Diencephalon (tissue), 1 donor: ENCODE measurements around the gene TBC1D10A. TPM values are rescaled to one million over a fixed set of nuclear protein-coding genes. Genes with fewer than 3 reads are reported as not detected.

Experiments used
- total RNA-seq: library from RNA; depleted of rRNA; stranded (reverse); fragments of >200 nt; gene quantifications from one replicate; pipeline ENCODE4 v1.2.3, GENCODE V29; 2014

The TBC1D10A gene
- total RNA-seq = 11.1 TPM

GRCh38 chr22:30326706-30327362 lies at the start of gene TBC1D10A:
TBC1D10A (minus strand) TSS chr22:30326941; CDS start chr22:30326881, 60 bp downstream.

GRCh38 chr22:30356449-30357235 lies 29.9 kb upstream of the TBC1D10A start, which contains the start of the genes CCDC157 and SF3A1:
CCDC157 (plus strand) TSS chr22:30357007; CDS start chr22:30366001, 8,994 bp downstream.
SF3A1 (minus strand) TSS chr22:30356894; CDS start chr22:30356792, 102 bp downstream.

GRCh38 chr22:30289141-30289979 lies 37.4 kb downstream of the TBC1D10A start, which contains the start of gene CASTOR1:
CASTOR1 (minus strand) TSS chr22:30289505; CDS start chr22:30289497, 8 bp downstream.

GRCh38 chr22:30266445-30267381 lies 60.0 kb downstream of the TBC1D10A start, which contains the start of gene OSM:
OSM (minus strand) TSS chr22:30266851; CDS start chr22:30266799, 52 bp downstream.

GRCh38 chr22:30245985-30246813 lies 80.5 kb downstream of the TBC1D10A start, which contains the start of gene LIF:
LIF (minus strand) TSS chr22:30246759; CDS start chr22:30246695, 64 bp downstream.

Other genes with a start within 250 kb of the TBC1D10A start
- gene HORMAD2, start 246.5 kb downstream of the TBC1D10A start, total RNA-seq = 1.8 TPM
- gene LIF, start 80.2 kb downstream of the TBC1D10A start, total RNA-seq = not detected
- 0.23 TPM for gene OSM, start 60.1 kb downstream of the TBC1D10A start, total RNA-seq
- gene CASTOR1, start 37.4 kb downstream of the TBC1D10A start, total RNA-seq = 2.5 TPM
- 21.9 TPM for gene SF3A1, start 30.0 kb upstream of the TBC1D10A start, total RNA-seq
- 9.9 TPM for gene CCDC157, start 30.1 kb upstream of the TBC1D10A start, total RNA-seq
- gene RNF215, start 60.5 kb upstream of the TBC1D10A start, total RNA-seq = 20.3 TPM
- 12.9 TPM for gene SEC14L2, start 70.1 kb upstream of the TBC1D10A start, total RNA-seq
- gene MTFP1, start 98.8 kb upstream of the TBC1D10A start, total RNA-seq = 3.5 TPM
- gene SEC14L3, start 145.1 kb upstream of the TBC1D10A start, total RNA-seq = not detected
- gene SEC14L4, start 178.8 kb upstream of the TBC1D10A start, total RNA-seq = not detected
- 2.1 TPM for gene SEC14L6, start 219.8 kb upstream of the TBC1D10A start, total RNA-seq
- gene GAL3ST1, start 247.7 kb upstream of the TBC1D10A start, total RNA-seq = 6.0 TPM